Adipocyte (in vitro differentiated cells): Measurements from ENCODE around the gene INO80B.
A peak's percentile ranks its signal among the peaks of the same experiment; 100 is the strongest.
"Not testable (repeated sequence)": the region's sequence is repeated elsewhere in the genome, so short reads cannot be mapped to it uniquely, and the experiment has no call there.

Source experiments
- DNase-seq: peaks from one replicate; pipeline ENCODE4 v3.0.0-alpha.2; 2015; ENCODE audit warnings: low read depth
- H3K27me3 ChIP-seq: replicated peaks from 2 replicates; pipeline ENCODE4 v1.7.0; 2013; ENCODE audit warnings: mild to moderate bottlenecking, low read length, moderate library complexity; ENCODE audit not compliant: control insufficient read depth, insufficient read depth
- H3K36me3 ChIP-seq: 2 replicates; pipeline ENCODE4 v1.7.0; 2013; ENCODE audit warnings: low read length, mild to moderate bottlenecking, moderate library complexity; ENCODE audit not compliant: control insufficient read depth, insufficient read depth, severe bottlenecking
- H3K4me1 ChIP-seq: 2 replicates; pipeline ENCODE4 v1.7.0; 2013; ENCODE audit warnings: mild to moderate bottlenecking, low read length, moderate library complexity; ENCODE audit not compliant: control insufficient read depth, insufficient read depth
- H3K4me3 ChIP-seq: 2 replicates; pipeline ENCODE4 v1.7.0; 2013; ENCODE audit warnings: mild to moderate bottlenecking, low read length, moderate library complexity
- H3K9ac ChIP-seq: 2 replicates; pipeline ENCODE4 v1.7.0; 2013; ENCODE audit warnings: mild to moderate bottlenecking, low read length, moderate library complexity
- H3K9me3 ChIP-seq: 2 replicates; pipeline ENCODE4 v1.7.0; 2013; ENCODE audit warnings: mild to moderate bottlenecking, low read length, moderate library complexity; ENCODE audit not compliant: control insufficient read depth

Gene INO80B

DNA sequence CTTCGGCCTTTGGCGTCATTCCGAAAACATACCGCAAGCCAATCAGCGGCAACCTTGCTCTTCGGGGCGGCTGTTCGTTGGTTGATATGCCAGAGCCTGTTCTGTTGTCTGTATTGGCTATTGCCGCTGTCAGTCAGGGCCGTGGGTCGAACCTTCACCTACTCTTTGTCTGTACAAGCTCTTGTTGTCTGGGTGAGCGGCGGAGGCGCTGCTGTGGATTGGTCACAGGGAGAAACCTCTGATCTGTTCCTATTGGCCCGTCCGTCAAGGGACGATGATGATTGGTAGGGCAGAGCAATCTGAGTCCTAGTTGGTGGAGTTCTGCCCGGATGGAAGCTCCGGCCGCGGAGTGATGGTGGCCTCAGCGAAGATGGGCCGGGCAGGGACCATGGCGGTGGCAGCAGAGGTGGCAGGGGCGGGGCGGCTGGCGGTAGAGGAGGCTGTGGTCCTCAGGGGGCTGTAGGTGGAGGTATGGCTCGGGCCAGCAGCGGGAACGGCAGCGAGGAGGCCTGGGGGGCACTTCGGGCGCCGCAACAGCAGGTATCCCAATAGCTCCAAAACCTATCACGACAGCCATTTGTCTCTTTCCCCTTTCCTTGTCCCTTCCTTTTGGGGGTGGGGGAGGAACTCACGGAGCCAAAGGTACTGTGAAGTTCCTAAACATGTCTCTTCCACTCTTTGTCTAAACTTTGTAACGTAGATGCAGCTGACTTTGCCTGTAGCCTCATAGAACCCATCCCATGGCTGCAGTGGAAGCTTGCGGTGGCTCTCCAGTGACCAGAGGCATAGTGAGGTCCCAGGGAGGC, 3.4 kb downstream of the INO80B start, which contains the start of gene WBP1:
Gene WBP1 (plus strand): TSS at position 307 of the 806 bp plus-strand sequence. CDS start 165 bp downstream, at position 472.
- Histone ChIP-seq H3K4me3 (peak within 1 kb of the TSS; percentile 99), H3K27me3 (no peaks in the 10 kb centered on the region), H3K9ac (peak within 1 kb of the TSS; percentile 97), H3K36me3 (peaks cover 18% of the 10 kb centered on the region), H3K4me1 (peaks cover 23% of the 10 kb centered on the region), H3K9me3 (no peaks in the 10 kb centered on the region)
- DNase-seq = peak; percentile 100

DNA sequence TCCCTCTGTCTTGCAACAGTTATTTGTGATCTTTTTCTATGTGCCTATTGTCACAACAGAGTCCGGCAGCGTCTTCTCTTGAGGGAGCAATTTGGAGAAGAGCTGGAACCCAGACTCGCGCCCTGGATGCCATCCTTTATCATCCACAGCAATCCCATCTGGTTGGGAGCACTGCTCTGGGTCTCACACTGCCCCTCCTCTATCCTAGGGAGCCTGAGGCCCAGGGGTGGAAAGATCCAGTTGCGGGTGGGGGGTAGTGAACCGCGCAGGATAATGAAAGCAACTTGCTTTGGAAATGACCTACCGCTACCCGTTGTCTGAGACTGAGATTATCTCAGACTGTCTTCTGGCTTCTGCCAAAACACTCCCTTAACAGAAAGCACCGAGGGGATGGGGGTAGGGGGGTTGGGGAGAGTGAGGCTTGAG, 4.1 kb downstream of the INO80B start:
- H3K9me3 ChIP-seq = no peaks in the 10 kb centered on the region
- H3K4me3 ChIP-seq = peak overlapping the region; percentile 99
- H3K27me3 ChIP-seq = no peaks in the 10 kb centered on the region
- H3K9ac ChIP-seq = peak overlapping the region; percentile 97
- peak; percentile 52 for DNase-seq
- peaks cover 18% of the 10 kb centered on the region for H3K36me3 ChIP-seq
- peaks cover 23% of the 10 kb centered on the region for H3K4me1 ChIP-seq

DNA sequence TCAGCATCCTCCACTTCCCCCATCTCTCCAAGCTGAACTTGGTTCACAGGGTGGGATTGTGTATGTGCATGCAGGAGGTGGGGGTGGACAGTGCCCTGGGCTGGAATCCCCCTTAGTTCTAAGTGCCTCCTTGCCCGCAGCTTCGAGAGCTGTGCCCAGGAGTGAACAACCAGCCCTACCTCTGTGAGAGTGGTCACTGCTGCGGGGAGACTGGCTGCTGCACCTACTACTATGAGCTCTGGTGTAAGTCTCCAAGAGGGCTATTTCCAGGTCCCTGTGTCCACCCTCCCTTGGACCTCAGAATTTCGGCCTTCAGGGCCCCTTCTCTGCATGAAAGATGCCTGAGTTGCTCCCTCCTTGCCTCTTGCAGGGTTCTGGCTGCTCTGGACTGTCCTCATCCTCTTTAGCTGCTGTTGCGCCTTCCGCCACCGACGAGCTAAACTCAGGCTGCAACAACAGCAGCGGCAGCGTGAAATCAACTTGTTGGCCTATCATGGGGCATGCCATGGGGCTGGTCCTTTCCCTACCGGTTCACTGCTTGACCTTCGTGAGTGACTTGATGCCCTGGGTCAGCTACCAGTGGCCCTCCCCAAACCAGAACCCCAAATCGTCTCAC, 4.7 kb downstream of the INO80B start:
- not testable (repeated sequence) for H3K27me3 ChIP-seq, DNase-seq
- H3K4me3 ChIP-seq = peak overlapping the region; percentile 99

DNA sequence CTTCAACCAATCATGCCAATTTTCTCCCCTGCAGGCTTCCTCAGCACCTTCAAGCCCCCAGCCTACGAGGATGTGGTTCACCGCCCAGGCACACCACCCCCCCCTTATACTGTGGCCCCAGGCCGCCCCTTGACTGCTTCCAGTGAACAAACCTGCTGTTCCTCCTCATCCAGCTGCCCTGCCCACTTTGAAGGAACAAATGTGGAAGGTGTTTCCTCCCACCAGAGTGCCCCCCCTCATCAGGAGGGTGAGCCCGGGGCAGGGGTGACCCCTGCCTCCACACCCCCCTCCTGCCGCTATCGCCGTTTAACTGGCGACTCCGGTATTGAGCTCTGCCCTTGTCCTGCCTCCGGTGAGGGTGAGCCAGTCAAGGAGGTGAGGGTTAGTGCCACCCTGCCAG, 5.3 kb downstream of the INO80B start:
- Histone ChIP-seq H3K4me1 (peaks cover 24% of the 10 kb centered on the region), H3K36me3 (peaks cover 18% of the 10 kb centered on the region)
- not testable (repeated sequence) for H3K4me3 ChIP-seq, H3K9ac ChIP-seq, H3K27me3 ChIP-seq, DNase-seq, H3K9me3 ChIP-seq

More for the DNA sequence above, 4.7 kb downstream of the INO80B start:
- H3K9me3 ChIP-seq = not testable (repeated sequence)
- peak overlapping the region; percentile 19 for H3K9ac ChIP-seq
- H3K36me3 ChIP-seq = peaks cover 18% of the 10 kb centered on the region
- peaks cover 24% of the 10 kb centered on the region for H3K4me1 ChIP-seq

DNA sequence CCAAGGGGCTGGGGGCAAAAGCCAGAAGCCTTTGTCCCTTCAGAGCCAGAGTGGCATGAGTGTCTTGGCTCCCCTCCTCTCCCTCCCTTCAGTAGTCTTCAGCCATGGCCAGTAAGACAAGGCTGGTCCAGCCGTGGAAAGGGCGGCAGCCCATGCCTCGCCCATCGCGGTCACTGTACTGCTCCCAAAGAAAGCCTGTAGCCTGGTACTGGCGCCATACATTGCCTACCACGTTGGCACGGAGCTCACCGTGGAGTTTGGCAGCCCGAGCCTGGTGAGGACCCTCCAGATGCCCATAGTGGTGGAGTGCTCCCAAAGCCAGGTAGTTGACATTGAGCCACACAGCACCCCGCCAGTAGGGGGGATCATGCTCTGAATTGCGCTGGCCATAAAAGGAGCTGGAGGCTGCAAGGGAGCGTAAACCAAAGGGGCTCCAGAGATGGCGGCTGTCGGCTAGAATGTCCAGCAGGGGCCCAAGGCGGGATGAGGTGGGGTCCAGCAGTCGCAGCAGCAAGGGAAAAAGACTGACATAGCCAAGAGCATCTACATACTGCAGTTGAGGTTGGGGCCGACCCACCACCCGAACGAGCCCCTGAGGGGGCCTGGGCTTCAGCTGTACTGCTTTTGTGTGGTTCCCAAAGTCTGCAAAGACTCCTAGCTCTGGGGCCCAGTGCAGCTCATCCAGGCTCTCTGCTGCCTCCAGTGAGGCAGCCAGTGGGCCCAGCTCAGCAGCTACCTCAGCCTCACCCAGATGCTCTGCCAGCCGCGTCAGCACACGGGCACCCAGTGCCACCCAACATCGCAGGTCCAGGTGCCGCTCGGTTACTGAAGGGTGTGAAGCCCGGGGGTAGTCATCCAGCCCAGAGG, 6.5 kb downstream of the INO80B start:
- H3K27me3 ChIP-seq = no peaks in the 10 kb centered on the region
- no peak overlapping the region for H3K4me3 ChIP-seq
- DNase-seq = no peak
- peaks cover 18% of the 10 kb centered on the region for H3K4me1 ChIP-seq
- no peaks in the 10 kb centered on the region for H3K9me3 ChIP-seq
- H3K36me3 ChIP-seq = peaks cover 18% of the 10 kb centered on the region
- H3K9ac ChIP-seq = no peak overlapping the region

DNA sequence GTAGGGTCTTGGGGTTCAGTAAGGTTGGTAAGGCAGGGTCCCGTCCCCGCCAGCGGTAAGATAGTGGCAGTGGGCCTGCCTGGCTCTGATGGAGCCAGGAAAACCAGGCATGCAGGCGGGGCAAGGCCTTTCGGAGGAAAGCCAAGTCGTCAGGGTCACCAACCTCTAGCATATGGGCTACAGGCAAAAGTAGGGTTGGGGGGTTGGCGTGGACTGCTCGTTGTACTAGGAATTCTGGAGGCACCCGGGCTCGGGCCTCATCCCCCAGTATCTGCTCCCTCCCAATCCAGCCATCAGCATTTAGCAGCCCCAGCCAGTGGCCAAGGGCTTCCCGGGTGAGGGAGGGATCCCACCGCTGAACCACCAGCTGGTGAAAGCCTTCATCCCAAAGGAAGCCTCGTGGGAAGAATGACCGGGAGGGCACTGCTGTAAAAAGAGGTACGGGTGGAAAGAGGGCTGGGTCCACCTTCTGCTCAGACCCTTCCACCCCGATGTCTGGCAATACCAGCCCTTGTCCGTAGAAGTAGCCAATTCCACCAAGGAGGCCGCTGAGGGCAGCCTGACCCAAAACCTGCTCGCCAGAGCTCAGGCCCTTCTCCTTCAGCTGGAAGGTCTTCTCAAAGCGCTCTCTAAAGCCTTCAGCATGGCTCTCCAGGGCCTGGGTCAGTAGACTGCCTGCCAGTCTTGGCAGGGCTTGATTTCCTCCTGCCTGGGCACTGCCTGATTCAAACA, 7.3 kb downstream of the INO80B start:
- H3K36me3 ChIP-seq = peaks cover 18% of the 10 kb centered on the region
- H3K9ac ChIP-seq = no peak overlapping the region
- no peak overlapping the region for H3K4me3 ChIP-seq
- no peaks in the 10 kb centered on the region for H3K9me3 ChIP-seq
- H3K27me3 ChIP-seq = no peaks in the 10 kb centered on the region
- peaks cover 12% of the 10 kb centered on the region for H3K4me1 ChIP-seq
- DNase-seq = no peak

DNA sequence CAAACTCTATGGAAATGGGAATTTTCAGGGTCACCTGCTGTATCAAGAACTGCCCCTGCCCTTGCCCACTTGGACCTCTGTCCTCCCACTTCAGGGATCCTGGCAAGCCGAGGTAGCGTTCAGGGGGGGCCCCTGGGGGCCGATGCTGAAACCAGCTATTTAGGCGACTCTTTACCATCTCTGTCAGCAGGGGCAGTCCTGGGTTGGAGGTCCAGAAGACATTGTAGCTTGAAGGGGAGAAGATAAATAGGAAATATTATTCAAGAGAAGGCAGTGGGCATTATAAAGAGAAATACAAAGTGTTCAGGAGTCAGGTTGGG, 7.9 kb downstream of the INO80B start:
- H3K27me3 ChIP-seq = no peaks in the 10 kb centered on the region
- no peaks in the 10 kb centered on the region for H3K9me3 ChIP-seq
- H3K4me1 ChIP-seq = peaks cover 12% of the 10 kb centered on the region
- no peak overlapping the region for H3K9ac ChIP-seq
- DNase-seq = no peak
- no peak overlapping the region for H3K4me3 ChIP-seq
- H3K36me3 ChIP-seq = peaks cover 18% of the 10 kb centered on the region

DNA sequence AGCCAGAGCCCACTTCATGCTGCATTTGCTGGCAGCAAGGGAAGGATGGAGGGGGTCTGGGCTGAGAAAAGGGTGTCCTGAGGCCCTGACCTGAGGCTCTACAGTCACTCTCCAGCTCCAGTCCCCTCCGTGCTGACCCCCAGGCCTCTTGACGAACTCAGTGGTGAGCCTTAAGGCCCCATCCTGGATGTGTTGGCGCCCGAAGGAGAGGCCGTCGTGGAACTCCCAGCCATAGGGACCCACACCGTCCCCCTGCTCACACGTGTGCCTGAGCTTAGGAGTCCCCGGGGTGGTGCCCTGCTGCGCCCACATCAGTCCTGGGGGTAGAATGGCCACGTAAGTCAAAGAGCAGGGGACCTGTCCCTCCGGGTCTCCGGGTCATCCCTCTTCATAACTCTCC, 9.5 kb downstream of the INO80B start:
- no peak for DNase-seq
- H3K36me3 ChIP-seq = peaks cover 18% of the 10 kb centered on the region
- H3K4me3 ChIP-seq = peak overlapping the region; percentile 84
- no peaks in the 10 kb centered on the region for H3K27me3 ChIP-seq
- H3K9me3 ChIP-seq = no peaks in the 10 kb centered on the region
- H3K4me1 ChIP-seq = peaks cover 9% of the 10 kb centered on the region
- peak overlapping the region; percentile 94 for H3K9ac ChIP-seq

DNA sequence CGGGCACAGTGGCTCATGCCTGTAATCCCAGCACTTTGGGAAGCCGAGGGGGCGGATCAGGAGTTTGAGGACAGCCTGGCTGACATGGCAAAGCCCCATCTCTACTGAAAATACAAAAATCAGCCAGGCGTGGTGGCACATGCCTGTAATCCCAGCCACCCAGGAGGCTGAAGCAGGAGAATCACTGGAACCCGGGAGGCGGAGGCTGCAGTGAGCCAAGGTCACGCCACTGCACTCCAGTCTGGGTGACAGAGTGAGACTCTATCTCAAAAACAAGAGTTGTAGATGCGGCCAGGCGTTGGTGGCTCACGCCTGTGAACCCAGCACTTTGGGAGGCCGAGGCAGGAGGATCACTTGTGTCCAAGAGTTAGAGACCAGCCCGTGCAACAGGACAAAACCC, 15.9 kb downstream of the INO80B start:
- not testable (repeated sequence) for H3K27me3 ChIP-seq, H3K9ac ChIP-seq, DNase-seq, H3K9me3 ChIP-seq, H3K4me3 ChIP-seq
- Histone ChIP-seq H3K4me1 (peaks cover 17% of the 10 kb centered on the region), H3K36me3 (peaks cover 16% of the 10 kb centered on the region)

DNA sequence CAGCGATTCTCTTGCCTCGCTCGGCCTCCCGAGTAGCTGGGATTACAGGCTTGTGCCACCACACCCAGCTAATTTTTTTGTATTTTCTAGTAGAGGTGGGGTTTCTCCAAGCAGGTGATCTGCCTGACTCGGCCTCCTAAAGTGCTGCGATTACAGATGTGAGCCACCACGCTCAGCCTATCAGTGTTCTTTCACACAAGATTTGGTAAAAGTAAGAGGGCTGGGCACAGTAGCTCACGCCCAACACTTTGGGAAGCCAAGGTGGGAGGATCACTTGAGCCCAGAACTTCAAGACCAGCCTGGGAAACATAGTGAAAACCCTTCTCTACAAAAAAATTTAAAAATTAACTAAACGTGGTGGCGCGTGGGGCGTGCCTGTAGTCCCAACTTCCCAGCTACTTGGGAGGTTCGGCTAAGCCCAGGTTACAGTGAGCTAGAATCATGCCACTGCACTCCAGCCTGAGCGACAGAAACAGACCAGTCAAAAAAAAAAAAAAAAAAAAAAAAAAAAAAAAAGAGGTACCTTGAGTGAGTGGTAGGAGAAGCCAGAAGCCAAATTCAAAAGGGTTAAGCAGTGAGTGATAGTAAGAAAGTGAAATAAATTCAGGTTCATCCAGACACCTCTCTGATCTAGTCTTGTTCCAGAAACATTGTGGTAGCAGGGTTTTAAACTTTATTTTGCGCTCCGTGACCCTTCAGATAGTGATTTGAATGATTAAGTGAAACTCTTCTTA, 16.6 kb downstream of the INO80B start:
- Histone ChIP-seq H3K4me1 (peaks cover 13% of the 10 kb centered on the region), H3K9ac (peak overlapping the region; percentile 98), H3K9me3 (no peaks in the 10 kb centered on the region), H3K4me3 (peak overlapping the region; percentile 94), H3K36me3 (peaks cover 18% of the 10 kb centered on the region), H3K27me3 (no peaks in the 10 kb centered on the region)
- peak; percentile 22 for DNase-seq
